Measurements from ENCODE around the gene UBR3.

UBR3 gene

DNA sequence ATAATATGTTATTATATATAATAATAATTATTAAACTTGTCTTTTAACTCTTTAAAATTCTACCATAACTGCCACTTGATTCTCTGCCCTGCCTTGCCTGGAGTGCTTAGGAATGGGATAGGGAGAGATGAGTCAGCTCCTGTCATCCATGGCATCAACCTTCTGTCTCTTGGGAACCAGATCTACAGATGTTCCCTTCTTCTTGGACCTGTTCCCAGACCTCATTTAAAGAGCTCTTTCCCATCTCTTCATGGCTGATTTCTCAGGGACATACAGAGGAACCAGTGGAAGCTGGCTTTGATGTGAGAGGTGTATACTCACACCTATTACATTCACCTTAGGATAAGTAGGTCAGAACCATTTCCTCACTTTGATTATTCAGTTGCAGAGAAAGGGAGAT lies 195.4 kb downstream of the UBR3 start:
- Mint-ChIP-seq H3K27ac (no peak overlapping the region), H3K4me3 (no peak overlapping the region), H3K4me1 (peaks cover 12% of the 10 kb centered on the region), H3K27me3 (ENCODE audit: low read depth) (no peaks in the 10 kb centered on the region), H3K36me3 (ENCODE audit: low read depth) (peaks cover 22% of the 10 kb centered on the region), H3K9me3 (no peaks in the 10 kb centered on the region)
- TF ChIP-seq CTCF (IDR thresholded peaks at IDR 0.05; ENCODE audit: unreplicated experiment in 3 of 3) = no peak

GRCh38 chr2:170024721-170025120 lies 197.5 kb downstream of the UBR3 start:
- Mint-ChIP-seq H3K27me3 (ENCODE audit: low read depth) (no peaks in the 10 kb centered on the region), H3K27ac (no peak overlapping the region), H3K36me3 (ENCODE audit: low read depth) (peaks cover 30% of the 10 kb centered on the region), H3K9me3 (no peaks in the 10 kb centered on the region), H3K4me3 (no peak overlapping the region), H3K4me1 (peaks cover 6% of the 10 kb centered on the region)
- no peak for TF ChIP-seq CTCF (IDR thresholded peaks at IDR 0.05; ENCODE audit: unreplicated experiment in 3 of 3)

DNA sequence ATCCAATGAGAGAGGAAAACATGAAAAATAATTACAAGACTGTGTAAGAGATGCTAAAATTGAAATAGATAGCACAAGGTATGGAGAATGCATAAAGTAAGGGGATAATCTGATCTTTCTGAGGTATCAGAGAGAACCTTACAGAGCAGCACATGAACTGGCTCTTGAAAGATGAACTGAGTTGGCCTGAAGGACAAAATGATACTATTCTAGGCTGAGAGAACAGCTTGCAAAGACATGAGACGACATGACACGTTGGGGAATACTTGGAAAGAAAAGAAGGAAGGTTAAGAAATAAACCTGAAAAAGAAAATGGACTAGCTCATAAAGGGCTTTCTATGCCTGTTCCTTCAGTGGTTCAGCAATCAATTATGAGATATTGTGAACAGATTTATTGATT lies 198.0 kb downstream of the UBR3 start:
- H3K27me3 Mint-ChIP-seq (ENCODE audit: low read depth) = no peaks in the 10 kb centered on the region
- peaks cover 34% of the 10 kb centered on the region for H3K36me3 Mint-ChIP-seq (ENCODE audit: low read depth)
- H3K4me3 Mint-ChIP-seq = no peak overlapping the region
- H3K27ac Mint-ChIP-seq = no peak overlapping the region
- no peak for TF ChIP-seq CTCF (IDR thresholded peaks at IDR 0.05; ENCODE audit: unreplicated experiment in 3 of 3)
- H3K4me1 Mint-ChIP-seq = peaks cover 5% of the 10 kb centered on the region
- H3K9me3 Mint-ChIP-seq = peaks cover 4% of the 10 kb centered on the region

GRCh38 chr2:170026361-170026760 lies 199.1 kb downstream of the UBR3 start:
- Mint-ChIP-seq H3K4me1 (no peaks in the 10 kb centered on the region), H3K27ac (no peak overlapping the region), H3K9me3 (peaks cover 9% of the 10 kb centered on the region), H3K27me3 (ENCODE audit: low read depth) (peaks cover 3% of the 10 kb centered on the region), H3K4me3 (no peak overlapping the region), H3K36me3 (ENCODE audit: low read depth) (peaks cover 37% of the 10 kb centered on the region)
- no peak for TF ChIP-seq CTCF (IDR thresholded peaks at IDR 0.05; ENCODE audit: unreplicated experiment in 3 of 3)

- Mint-ChIP-seq H3K27me3 (ENCODE audit: low read depth) (peaks cover 3% of the 10 kb centered on the region), H3K9me3 (peaks cover 14% of the 10 kb centered on the region), H3K27ac (no peak overlapping the region), H3K36me3 (ENCODE audit: low read depth) (peaks cover 47% of the 10 kb centered on the region), H3K4me1 (no peaks in the 10 kb centered on the region), H3K4me3 (no peak overlapping the region)
- TF ChIP-seq CTCF (IDR thresholded peaks at IDR 0.05; ENCODE audit: unreplicated experiment in 3 of 3) = no peak
Measured at GRCh38 chr2:170029551-170029950, 202.3 kb downstream of the UBR3 start.

DNA sequence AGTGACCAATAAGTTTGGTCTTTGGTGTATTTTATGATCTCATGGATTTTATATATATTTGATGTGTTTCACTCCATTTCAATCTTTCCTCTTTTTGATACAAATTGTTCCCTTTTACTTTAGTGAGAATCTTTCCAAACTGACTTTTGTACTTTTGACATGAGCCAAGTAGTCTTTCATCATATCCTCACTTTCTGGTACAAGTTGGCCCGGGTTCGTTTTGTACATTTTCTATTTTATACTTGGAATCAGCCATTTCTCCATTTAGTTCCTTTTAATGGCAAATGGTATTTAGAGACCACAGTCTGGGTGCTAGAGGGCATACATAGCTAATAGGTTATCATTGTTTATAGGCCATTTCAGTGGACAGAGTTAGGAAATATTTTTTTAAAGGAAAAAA lies 202.8 kb downstream of the UBR3 start:
- Mint-ChIP-seq H3K4me3 (no peak overlapping the region), H3K36me3 (ENCODE audit: low read depth) (peaks cover 48% of the 10 kb centered on the region), H3K27ac (no peak overlapping the region), H3K4me1 (no peaks in the 10 kb centered on the region), H3K9me3 (peaks cover 14% of the 10 kb centered on the region), H3K27me3 (ENCODE audit: low read depth) (peaks cover 3% of the 10 kb centered on the region)
- no peak for TF ChIP-seq CTCF (IDR thresholded peaks at IDR 0.05; ENCODE audit: unreplicated experiment in 3 of 3)
